ENCODE data around the gene TCTN3. TPM values are rescaled to one million over a fixed set of nuclear protein-coding genes. Genes with fewer than 3 reads are reported as not detected.
"Not testable (repeated sequence)": the region's sequence is repeated elsewhere in the genome, so short reads cannot be mapped to it uniquely, and the experiment has no call there.

TCTN3 gene, protein sequence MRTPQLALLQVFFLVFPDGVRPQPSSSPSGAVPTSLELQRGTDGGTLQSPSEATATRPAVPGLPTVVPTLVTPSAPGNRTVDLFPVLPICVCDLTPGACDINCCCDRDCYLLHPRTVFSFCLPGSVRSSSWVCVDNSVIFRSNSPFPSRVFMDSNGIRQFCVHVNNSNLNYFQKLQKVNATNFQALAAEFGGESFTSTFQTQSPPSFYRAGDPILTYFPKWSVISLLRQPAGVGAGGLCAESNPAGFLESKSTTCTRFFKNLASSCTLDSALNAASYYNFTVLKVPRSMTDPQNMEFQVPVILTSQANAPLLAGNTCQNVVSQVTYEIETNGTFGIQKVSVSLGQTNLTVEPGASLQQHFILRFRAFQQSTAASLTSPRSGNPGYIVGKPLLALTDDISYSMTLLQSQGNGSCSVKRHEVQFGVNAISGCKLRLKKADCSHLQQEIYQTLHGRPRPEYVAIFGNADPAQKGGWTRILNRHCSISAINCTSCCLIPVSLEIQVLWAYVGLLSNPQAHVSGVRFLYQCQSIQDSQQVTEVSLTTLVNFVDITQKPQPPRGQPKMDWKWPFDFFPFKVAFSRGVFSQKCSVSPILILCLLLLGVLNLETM
- total RNA-seq, result 10 to 100 TPM; 19.4 to 20.0 TPM

DNA sequence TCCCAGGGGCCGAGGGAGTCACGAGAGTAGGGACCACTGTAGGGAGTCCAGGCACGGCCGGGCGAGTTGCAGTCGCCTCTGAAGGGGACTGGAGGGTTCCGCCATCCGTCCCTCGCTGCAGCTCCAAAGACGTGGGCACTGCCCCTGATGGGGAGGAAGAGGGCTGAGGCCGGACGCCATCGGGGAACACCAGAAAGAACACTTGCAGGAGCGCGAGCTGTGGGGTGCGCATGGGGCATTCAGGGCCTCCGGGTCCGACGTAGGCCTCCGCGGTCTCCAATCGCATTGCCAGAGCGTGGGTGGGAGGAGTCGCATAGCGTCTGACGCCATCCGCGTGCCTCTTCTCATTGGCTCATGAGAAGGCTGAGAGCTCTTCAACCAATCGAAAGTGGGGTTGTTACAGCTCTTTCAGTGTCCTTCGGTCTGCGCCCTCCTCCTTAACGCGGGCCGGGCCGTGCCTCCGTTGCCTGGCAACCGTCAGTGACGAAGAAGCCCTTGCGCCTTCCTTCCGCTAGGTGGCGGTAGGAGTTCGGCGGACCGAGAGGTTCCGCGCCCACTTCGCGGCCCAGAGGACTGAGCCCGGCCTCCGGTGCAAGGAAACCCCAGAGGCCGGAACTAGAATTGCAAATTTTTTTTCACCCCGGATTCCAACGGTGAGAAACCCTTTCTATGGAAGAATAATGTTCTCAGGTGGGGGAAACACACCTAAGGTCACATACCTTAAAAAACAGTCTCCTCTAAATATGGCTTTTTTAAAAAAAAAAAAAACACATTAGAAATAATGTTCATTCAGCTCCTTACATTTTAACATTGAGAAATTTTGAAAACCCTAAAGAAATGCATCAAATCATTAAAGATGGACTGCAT, at the start of gene TCTN3:
TSS of gene TCTN3 (minus strand) at position 260 of the 867 bp plus-strand sequence. CDS start at position 232, 28 bp downstream.
- peak within 1 kb of the TSS; percentile 98 for H3K4me3 Mint-ChIP-seq
- CTCF ChIA-PET, result interaction anchor here (0.6 to 3.6 kb wide), 39 partner anchors 8 to 647 kb away, joined by 3 to 107 read pairs (median 3); partner anchors contain the start of genes ALDH18A1 and CCNJ
- peaks cover 24% of the 10 kb centered on the region for H3K36me3 Mint-ChIP-seq (ENCODE audit: low read depth)

DNA sequence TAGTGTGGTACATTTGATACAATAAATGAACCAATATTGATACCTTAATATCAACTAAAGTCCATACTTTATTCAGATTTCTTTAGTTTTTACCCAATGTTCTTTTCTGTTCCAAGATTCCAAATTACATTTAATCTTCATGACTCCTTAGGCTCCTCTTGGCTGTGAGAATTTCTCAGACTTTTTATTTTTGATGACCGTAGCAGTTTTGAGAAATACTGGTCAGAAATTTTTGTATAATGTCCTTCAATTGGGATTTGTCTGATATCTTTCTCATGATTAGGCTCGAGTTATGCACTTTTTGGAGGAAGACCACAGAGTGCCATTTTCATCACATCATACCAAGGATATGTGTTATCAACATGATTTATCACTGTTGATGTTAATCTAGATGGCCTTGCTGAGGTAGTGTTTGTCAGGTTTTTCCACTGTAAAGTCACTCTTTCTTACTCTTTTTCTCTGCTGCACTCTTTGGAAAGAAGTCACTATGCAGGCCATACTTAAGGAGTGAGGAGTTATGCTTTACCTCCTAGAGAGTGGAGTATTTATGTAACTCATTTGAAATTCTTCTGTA, 49.3 kb upstream of the TCTN3 start:
- intact Hi-C loops (cut with DNase I, micrococcal nuclease), result no loop called here
- H3K27me3 Mint-ChIP-seq, result peaks cover 8% of the 10 kb centered on the region

More for the DNA sequence above, at the start of gene TCTN3:
- POLR2A ChIA-PET, result interaction anchor here (0.6 to 1.0 kb wide), 4 partner anchors 62 to 436 kb away, joined by 3 to 4 read pairs (median 4); partner anchors contain the start of genes ENTPD1 and ZNF518A
- Mint-ChIP-seq H3K4me1 (peaks cover 37% of the 10 kb centered on the region), H3K27ac (peak within 1 kb of the TSS; percentile 92), H3K9me3 (ENCODE audit: low read depth) (no peaks in the 10 kb centered on the region), H3K27me3 (peaks cover 4% of the 10 kb centered on the region)
- intact Hi-C loops (cut with DNase I, micrococcal nuclease), result loop anchor here (1.0 to 10.0 kb wide), 14 partner anchors 38 to 1992 kb away; partner anchors contain the start of genes ALDH18A1 (in 2 of the 2), CC2D2B (in 2 of the 2), CCNJ (in 2 of the 2) and FRA10AC1 (in 2 of the 2)
- DNase-seq, result peak; percentile 96
- peak; percentile 99 for ATAC-seq

DNA sequence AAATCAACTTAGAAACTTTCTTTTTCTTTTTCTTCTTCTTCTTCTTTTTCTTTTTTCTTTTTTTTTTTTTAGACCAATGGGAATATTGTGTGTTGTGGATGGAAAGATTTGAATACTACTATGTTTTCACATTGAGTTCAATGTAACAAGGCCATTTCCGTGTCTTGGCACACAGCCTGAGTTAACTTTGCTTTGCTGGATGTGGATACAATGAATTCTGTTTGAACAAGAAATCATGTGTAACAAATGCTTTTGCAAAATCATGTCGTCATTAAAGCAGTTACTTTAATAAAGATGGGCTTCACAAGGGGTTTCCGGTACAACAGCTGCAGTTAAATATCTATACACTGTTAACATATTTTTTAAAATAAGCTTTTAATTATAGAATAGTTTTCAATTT, 48.8 kb upstream of the TCTN3 start:
- ChIA-PET CTCF (interaction anchor here (0.6 to 0.7 kb wide), 2 partner anchors 15 to 123 kb away, joined by 3 to 6 read pairs; no protein-coding TSS in a partner anchor), POLR2A (no interaction called here)
- Mint-ChIP-seq H3K36me3 (ENCODE audit: low read depth) (no peaks in the 10 kb centered on the region), H3K27ac (no peak overlapping the region), H3K4me1 (no peaks in the 10 kb centered on the region), H3K9me3 (ENCODE audit: low read depth) (peaks cover 2% of the 10 kb centered on the region), H3K27me3 (peaks cover 12% of the 10 kb centered on the region), H3K4me3 (no peak overlapping the region)
- intact Hi-C loops (cut with DNase I, micrococcal nuclease), result no loop called here
- ATAC-seq, result no peak
- DNase-seq, result no peak

More for the DNA sequence above, 49.3 kb upstream of the TCTN3 start:
- H3K4me1 Mint-ChIP-seq, result no peaks in the 10 kb centered on the region
- no peak overlapping the region for H3K27ac Mint-ChIP-seq
- no peak overlapping the region for H3K4me3 Mint-ChIP-seq
- H3K36me3 Mint-ChIP-seq (ENCODE audit: low read depth), result no peaks in the 10 kb centered on the region
- H3K9me3 Mint-ChIP-seq (ENCODE audit: low read depth), result peaks cover 2% of the 10 kb centered on the region
- ATAC-seq (no peak), DNase-seq (no peak)
- ChIA-PET POLR2A (no interaction called here), CTCF (no interaction called here)

DNA sequence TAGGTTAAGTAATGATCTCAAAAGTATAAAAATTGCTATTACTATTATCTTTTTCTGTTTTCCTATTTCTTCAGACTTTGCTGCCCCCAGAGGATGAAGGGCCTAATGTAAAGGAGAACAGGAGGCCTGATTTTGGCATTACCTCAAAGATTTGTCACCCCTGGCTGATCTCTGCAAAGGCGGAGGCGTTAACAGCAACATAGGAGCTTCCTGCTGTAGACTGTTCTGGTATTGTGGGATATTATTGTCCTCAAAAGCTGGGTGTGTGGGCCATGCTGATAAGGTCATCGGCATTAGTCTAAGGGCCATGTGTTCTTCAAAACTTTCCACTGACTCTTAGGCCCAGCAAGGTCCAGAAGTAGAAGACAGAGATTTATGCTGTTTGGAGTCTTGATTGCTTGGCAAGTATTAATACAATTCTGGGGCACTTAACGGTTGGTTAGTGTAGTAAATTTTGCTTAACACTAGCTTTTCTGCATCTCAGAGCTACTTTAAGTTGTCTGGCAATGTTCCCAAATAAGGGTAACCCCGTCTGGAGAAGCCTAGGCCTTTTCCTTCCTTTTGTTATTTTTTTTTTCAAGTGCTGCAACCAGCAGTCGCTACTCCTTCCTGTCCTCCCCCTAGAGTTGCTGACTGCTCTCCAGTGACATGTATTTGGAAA, 48.2 kb upstream of the TCTN3 start:
- ChIA-PET POLR2A (no interaction called here), CTCF (interaction anchor here (0.6 to 0.7 kb wide), 2 partner anchors 15 to 124 kb away, joined by 3 to 6 read pairs; no protein-coding TSS in a partner anchor)
- no peak for ATAC-seq
- Mint-ChIP-seq H3K4me1 (no peaks in the 10 kb centered on the region), H3K27ac (no peak overlapping the region), H3K27me3 (peaks cover 14% of the 10 kb centered on the region), H3K9me3 (ENCODE audit: low read depth) (peaks cover 2% of the 10 kb centered on the region), H3K36me3 (ENCODE audit: low read depth) (no peaks in the 10 kb centered on the region), H3K4me3 (no peak overlapping the region)
- DNase-seq, result no peak
- intact Hi-C loops (cut with DNase I, micrococcal nuclease), result no loop called here

DNA sequence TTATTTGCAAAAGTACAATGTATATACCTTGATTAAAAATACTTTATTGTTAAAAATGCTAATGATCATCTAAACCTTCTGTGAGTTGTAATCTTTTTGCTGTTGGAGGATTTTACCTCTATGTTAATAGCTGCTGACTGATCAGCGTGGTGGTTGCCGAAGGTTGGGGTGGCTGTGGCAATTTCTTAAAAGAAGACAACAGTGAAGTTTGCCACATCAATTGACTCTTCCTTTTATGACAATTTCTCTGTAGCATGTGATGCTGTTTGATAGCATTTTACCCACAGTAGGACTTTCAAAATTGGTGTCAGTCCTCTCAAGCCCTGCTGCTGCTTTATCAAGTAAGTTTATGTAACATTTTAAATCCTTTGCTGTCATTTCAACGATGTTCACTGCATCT, 45.3 kb upstream of the TCTN3 start:
- ChIA-PET CTCF (no interaction called here), POLR2A (no interaction called here)
- Mint-ChIP-seq H3K27ac (no peak overlapping the region), H3K4me1 (no peaks in the 10 kb centered on the region), H3K9me3 (ENCODE audit: low read depth) (peaks cover 2% of the 10 kb centered on the region), H3K4me3 (no peak overlapping the region), H3K27me3 (peaks cover 16% of the 10 kb centered on the region), H3K36me3 (ENCODE audit: low read depth) (no peaks in the 10 kb centered on the region)
- no peak for ATAC-seq
- intact Hi-C loops (cut with DNase I, micrococcal nuclease), result no loop called here
- DNase-seq, result no peak

DNA sequence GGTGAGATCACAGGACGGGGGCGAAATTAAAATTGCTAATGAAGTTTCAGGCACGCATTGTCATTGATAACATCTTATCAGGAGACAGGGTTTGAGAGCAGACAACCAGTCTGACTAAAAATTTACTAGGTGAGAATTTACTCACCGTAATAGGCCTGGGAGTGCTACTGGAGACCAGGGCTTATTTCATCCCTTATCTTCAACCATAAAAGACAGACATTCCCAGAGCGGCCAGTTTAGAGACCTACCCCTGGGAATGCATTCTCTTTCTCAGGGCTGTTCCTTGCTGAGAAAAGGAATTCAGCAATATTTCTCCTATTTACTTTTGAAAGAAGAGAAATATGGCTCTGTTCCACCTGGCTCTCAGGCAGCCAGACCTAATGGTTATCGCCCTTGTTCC, 39.2 kb upstream of the TCTN3 start:
- H3K27ac Mint-ChIP-seq; H3K4me1 Mint-ChIP-seq; H3K4me3 Mint-ChIP-seq; intact Hi-C loops (cut with DNase I, micrococcal nuclease); H3K36me3 Mint-ChIP-seq (ENCODE audit: low read depth); POLR2A ChIA-PET; ATAC-seq; DNase-seq: not testable (repeated sequence)
- H3K9me3 Mint-ChIP-seq (ENCODE audit: low read depth), result peaks cover 10% of the 10 kb centered on the region
- CTCF ChIA-PET, result interaction anchor here (0.9 kb wide), 1 partner anchor 9 kb away, joined by 5 read pairs; no protein-coding TSS in a partner anchor
- H3K27me3 Mint-ChIP-seq, result peaks cover 23% of the 10 kb centered on the region

DNA sequence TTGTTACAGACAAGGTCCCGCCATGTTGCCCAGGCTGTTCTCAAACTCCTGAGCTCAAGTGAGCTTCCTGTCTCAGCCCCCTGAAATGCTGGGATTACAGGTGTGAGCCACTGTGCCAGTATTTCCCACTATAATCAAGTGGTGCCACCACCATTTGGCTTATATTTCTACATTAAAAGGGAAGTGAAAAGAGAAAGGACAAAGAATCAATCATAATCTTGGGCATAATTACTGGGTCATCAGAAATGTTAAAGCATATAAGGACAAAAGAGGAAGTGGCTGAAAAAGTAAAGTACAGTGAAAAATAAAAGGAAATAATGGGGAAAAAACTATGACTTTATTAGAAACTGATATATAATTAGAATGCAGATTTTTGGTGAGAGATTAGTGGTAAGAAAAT, 36.5 kb upstream of the TCTN3 start:
- H3K27me3 Mint-ChIP-seq, result peaks cover 16% of the 10 kb centered on the region
- ChIA-PET CTCF (no interaction called here), POLR2A (no interaction called here)
- H3K36me3 Mint-ChIP-seq (ENCODE audit: low read depth), result no peaks in the 10 kb centered on the region
- ATAC-seq (no peak), DNase-seq (no peak)
- no peak overlapping the region for H3K27ac Mint-ChIP-seq
- intact Hi-C loops (cut with DNase I, micrococcal nuclease), result no loop called here
- no peaks in the 10 kb centered on the region for H3K4me1 Mint-ChIP-seq
- peaks cover 10% of the 10 kb centered on the region for H3K9me3 Mint-ChIP-seq (ENCODE audit: low read depth)
- no peak overlapping the region for H3K4me3 Mint-ChIP-seq

DNA sequence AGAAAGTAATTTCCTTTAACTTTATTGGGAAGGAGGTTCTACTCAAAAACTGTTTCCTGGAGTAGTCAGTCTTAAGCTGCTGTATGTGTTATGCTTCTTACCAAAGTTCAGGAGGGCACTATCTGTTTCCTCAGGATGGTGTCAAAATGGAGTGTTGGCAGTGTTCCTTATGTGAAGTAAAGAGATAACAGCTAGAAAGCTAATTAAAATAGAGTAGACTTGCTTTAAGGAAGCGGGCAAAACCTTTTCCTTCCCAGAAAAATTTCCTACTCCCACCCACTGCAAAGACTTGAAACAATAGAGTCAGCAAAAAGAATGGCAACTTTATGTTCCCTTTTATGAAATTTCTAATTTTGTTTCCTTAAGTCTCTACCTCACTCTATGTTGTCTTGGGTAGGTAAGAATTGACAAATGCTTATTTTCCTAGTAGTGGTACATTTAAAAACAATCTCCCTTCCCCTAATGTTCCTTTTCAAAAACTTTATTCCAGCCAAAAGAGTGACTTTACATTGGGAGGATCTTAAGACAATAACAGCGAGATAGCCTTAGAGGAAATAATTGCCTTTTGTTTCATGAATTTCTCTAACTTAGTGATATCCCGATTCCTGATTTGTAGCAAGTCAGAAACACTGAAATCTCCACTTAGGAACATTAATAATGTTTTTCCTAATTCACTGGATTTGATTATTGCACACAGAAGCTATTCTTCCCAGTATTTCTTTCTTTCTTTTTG, 35.8 kb upstream of the TCTN3 start:
- ChIA-PET POLR2A (no interaction called here), CTCF (no interaction called here)

DNA sequence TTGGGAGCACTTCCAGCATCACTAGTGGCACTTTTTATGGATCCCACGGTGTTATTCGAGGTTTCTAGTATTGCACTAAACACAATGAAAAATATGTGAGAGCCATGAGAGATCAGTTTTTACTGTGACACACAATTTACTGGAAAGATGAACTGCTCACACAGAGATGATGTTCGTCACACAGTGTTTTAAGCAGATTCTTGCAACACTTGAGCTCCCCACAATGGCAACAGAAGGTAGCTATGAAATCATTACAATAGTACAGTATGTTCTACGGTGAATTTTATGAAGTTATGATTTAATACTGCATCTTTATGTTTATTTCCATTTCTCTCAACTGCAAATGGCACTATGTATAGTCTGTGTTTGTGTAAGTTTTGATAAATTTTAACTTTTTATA, 34.8 kb upstream of the TCTN3 start:
- Mint-ChIP-seq H3K36me3 (ENCODE audit: low read depth) (no peaks in the 10 kb centered on the region), H3K27ac (no peak overlapping the region), H3K4me3 (no peak overlapping the region), H3K4me1 (no peaks in the 10 kb centered on the region), H3K27me3 (peaks cover 16% of the 10 kb centered on the region), H3K9me3 (ENCODE audit: low read depth) (peaks cover 4% of the 10 kb centered on the region)
- CTCF ChIA-PET, result no interaction called here
- POLR2A ChIA-PET, result no interaction called here
- DNase-seq, result no peak
- intact Hi-C loops (cut with DNase I, micrococcal nuclease), result no loop called here
- no peak for ATAC-seq

More for the DNA sequence above, 35.8 kb upstream of the TCTN3 start:
- H3K27me3 Mint-ChIP-seq, result peaks cover 16% of the 10 kb centered on the region
- intact Hi-C loops (cut with DNase I, micrococcal nuclease), result no loop called here
- DNase-seq (no peak), ATAC-seq (no peak)
- no peaks in the 10 kb centered on the region for H3K4me1 Mint-ChIP-seq
- H3K27ac Mint-ChIP-seq, result no peak overlapping the region
- no peaks in the 10 kb centered on the region for H3K36me3 Mint-ChIP-seq (ENCODE audit: low read depth)
- no peak overlapping the region for H3K4me3 Mint-ChIP-seq
- peaks cover 10% of the 10 kb centered on the region for H3K9me3 Mint-ChIP-seq (ENCODE audit: low read depth)

DNA sequence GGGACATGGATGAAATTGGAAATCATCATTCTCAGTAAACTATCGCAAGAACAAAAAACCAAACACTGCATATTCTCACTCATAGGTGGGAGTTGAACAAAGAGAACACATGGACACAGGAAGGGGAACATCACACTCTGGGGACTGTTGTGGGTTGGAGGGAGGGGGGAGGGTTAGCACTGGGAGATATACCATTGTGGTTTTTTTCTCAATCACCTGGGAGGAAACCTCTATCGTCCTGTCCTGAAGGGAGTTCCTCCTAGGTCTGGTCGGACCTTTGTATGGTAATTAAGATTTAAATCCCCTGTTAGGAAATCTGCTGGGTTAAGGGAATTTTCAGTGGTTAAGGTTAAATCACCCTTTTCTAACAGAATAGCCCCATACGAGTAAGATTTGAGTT, 28.8 kb upstream of the TCTN3 start:
- DNase-seq; H3K27me3 Mint-ChIP-seq; H3K4me1 Mint-ChIP-seq; H3K36me3 Mint-ChIP-seq (ENCODE audit: low read depth); ATAC-seq; H3K9me3 Mint-ChIP-seq (ENCODE audit: low read depth); CTCF ChIA-PET; intact Hi-C loops (cut with DNase I, micrococcal nuclease); POLR2A ChIA-PET; H3K4me3 Mint-ChIP-seq; H3K27ac Mint-ChIP-seq: not testable (repeated sequence)

Measured in activated CD4-positive, alpha-beta T cell treated with anti-CD3 and anti-CD28 coated beads for 36 hours (primary cell).